Adrenal gland (tissue), 12 donors: ENCODE results near the gene MGAT5B. TPM values are rescaled to one million over a fixed set of nuclear protein-coding genes. Genes with fewer than 3 reads are reported as not detected.

Experiments used
- DNase-seq, 7 donors: peaks; one replicate each; pipeline ENCODE4 v3.0.0-alpha.2; 2019 to 2020
- H3K27ac ChIP-seq, 5 donors: fragments of 200-600 bp; sonication (generic) in 4 of 5; 1 replicate in 3 of 5; 2 replicates in 2 of 5; pipeline versions ENCODE4 v1.5.1 to v1.8.0; 2016 to 2020; ENCODE audit warnings: mild to moderate bottlenecking in 1 of 5
- H3K27me3 ChIP-seq: fragments of 200-600 bp; 2 replicates; pipeline ENCODE4 v1.8.0; 2021
- H3K36me3 ChIP-seq, 2 donors: fragments of 200-600 bp; replicated peaks in 1 of 2; 1 replicate in 1 of 2; 2 replicates in 1 of 2; pipeline versions ENCODE4 v1.5.1 to v1.8.0; 2018 to 2022
- H3K4me1 ChIP-seq, 2 donors: fragments of 200-600 bp; replicated peaks in 1 of 2; 1 replicate in 1 of 2; 2 replicates in 1 of 2; pipeline versions ENCODE4 v1.5.1 to v1.8.0; 2018 to 2021
- H3K4me3 ChIP-seq, 4 donors: fragments of 200-600 bp; sonication (generic) in 3 of 4; one replicate each; pipeline ENCODE4 v1.5.1; 2016 to 2018
- H3K9me3 ChIP-seq, 3 donors: fragments of 200-600 bp; sonication (generic) in 1 of 3; replicated peaks in 1 of 3; 1 replicate in 2 of 3; 2 replicates in 1 of 3; pipeline versions ENCODE4 v1.5.1 to v1.8.0; 2016 to 2021
- POLR2A ChIP-seq, 2 donors: fragments of 450-650 bp; IDR thresholded peaks; one replicate each; pipeline ENCODE4 v1.6.1; 2017; ENCODE audit warnings: antibody characterized with exemption in 2 of 2, mild to moderate bottlenecking in 2 of 2, moderate library complexity in 1 of 2
- WGBS, 4 donors: extraction: QIAGEN DNeasy Blood & Tissue Kit in 2 of 4; methylation state at CpG; one replicate each; pipeline versions ENCODE4 v1.1.5 to v1.1.7; 2013 to 2017; 5-methylcytosine and 5-hydroxymethylcytosine counted together
- intact Hi-C, 2 donors: fragments of 100-400 bp; cut with DNase I; formaldehyde crosslinking; loops; one replicate each; pipeline versions ENCODE4 v1.14.1 to v1.15.0; 2022 to 2023
- polyA plus RNA-seq, 3 donors: library from polyadenylated mRNA; stranded (reverse); fragments of 200-250 nt in 2 of 3; fragments of 350-450 nt in 1 of 3; fragmentation: Illumina TruSeq in 1 of 3; extraction: RNeasy Lipid Tissue Mini Kit (QIAGEN cat#74804) in 1 of 3; gene quantifications; one replicate each; pipeline ENCODE4 v1.2.3, GENCODE V29; 2013 to 2014
- total RNA-seq, 9 donors: library from RNA; depleted of rRNA in 4 of 9; stranded (reverse); fragments of >200 nt in 4 of 9; fragments of 120-200 nt in 1 of 9; fragmentation: NEBNext Ultra II Directional in 1 of 9; extraction: Animal tissue kit (Norgen Biotek cat#: 25700) in 1 of 9; gene quantifications; one replicate each; pipeline versions ENCODE4 v1.1.0 to v1.2.4, GENCODE V29; 2013 to 2023
- TF ChIP-seq, protein P1 (sequence below), 6 experiments: fragments of 450-650 bp in 4 of 6; fragments of 200-600 bp in 2 of 6; sonication (generic) in 1 of 6; IDR thresholded peaks; 1 replicate in 5 of 6; 2 replicates in 1 of 6; pipeline versions ENCODE4 v1.5.1 to v1.8.0; 2016 to 2021; ENCODE audit warnings: antibody characterized with exemption in 6 of 6, mild to moderate bottlenecking in 2 of 6, moderate library complexity in 1 of 6
- donor health status: healthy with polysubstance abuse.
- donor health status: Bipolar disorder and iron deficiency.
- donor health status: DM: yes; HTN: yes; CAD: no.
- donor health status: DM: no; HTN: no; CAD: no.
- donor health status: DM: no; HTN: no; CAD: no.
- donor health status: DM: yes; HTN: yes; CAD: no.

Gene MGAT5B
- total and polyA plus RNA-seq, 12 donors = 0.24 to 1.0 (median 0.70) TPM; not detected in 1

DNA sequence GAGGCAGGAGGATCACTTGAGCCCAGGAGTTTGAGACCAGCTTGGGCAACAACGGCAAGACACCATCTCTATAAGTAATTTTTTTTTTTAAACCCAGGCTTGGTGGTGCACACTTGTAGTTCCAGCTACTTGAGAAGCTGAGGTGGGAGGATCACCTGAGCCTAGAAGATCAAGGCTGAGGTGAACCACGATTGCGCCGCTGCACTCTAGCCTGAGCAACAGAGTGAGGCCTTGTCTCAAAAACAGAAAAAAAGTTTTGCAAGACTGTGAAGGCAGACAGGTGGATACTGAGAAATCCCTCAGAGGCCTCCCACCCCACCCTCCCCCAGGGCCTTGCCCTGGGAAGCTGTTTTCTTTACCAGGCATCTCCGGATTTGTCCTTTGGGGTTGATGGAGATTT is 125.4 kb downstream of the MGAT5B start:
- no peaks in the 10 kb centered on the region for H3K27me3 ChIP-seq
- H3K4me3 ChIP-seq = no peak overlapping the region
- no peaks in the 10 kb centered on the region for H3K4me1 ChIP-seq
- no peak for DNase-seq
- intact Hi-C loops = no loop called here
- TF ChIP-seq POLR2A (IDR thresholded peaks at IDR 0.05) = no peak
- TF ChIP-seq, protein P1, sequence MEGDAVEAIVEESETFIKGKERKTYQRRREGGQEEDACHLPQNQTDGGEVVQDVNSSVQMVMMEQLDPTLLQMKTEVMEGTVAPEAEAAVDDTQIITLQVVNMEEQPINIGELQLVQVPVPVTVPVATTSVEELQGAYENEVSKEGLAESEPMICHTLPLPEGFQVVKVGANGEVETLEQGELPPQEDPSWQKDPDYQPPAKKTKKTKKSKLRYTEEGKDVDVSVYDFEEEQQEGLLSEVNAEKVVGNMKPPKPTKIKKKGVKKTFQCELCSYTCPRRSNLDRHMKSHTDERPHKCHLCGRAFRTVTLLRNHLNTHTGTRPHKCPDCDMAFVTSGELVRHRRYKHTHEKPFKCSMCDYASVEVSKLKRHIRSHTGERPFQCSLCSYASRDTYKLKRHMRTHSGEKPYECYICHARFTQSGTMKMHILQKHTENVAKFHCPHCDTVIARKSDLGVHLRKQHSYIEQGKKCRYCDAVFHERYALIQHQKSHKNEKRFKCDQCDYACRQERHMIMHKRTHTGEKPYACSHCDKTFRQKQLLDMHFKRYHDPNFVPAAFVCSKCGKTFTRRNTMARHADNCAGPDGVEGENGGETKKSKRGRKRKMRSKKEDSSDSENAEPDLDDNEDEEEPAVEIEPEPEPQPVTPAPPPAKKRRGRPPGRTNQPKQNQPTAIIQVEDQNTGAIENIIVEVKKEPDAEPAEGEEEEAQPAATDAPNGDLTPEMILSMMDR (IDR thresholded peaks at IDR 0.05) = no peak
- no peaks in the 10 kb centered on the region for H3K36me3 ChIP-seq
- no peaks in the 10 kb centered on the region for H3K9me3 ChIP-seq
- 42 to 59% (median 54%) methylated on average over 5 of the region's 5 CpGs for WGBS, 4 donors
- H3K27ac ChIP-seq = no peak overlapping the region

DNA sequence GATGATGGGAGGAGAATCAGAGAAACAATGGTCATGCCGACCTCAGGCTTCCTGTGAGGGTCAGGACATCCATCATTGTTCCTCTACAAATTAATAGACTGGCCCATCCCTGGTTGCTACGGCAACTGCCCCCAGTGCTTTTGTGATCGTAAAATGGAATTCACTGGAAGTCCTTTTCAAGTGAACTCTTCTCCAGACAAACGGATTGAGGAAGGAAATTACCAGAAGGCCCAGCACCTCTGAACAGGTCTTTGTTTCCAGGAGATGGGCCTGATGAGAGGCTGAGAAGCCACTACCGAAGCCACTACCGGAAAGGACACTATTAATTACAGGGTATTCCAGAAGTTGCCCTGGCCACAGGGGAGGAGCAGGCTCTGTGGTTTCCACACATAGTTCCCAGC is 126.0 kb downstream of the MGAT5B start:
- Histone ChIP-seq H3K4me3 (no peak overlapping the region), H3K27ac (no peak overlapping the region), H3K9me3 (no peaks in the 10 kb centered on the region), H3K27me3 (no peaks in the 10 kb centered on the region), H3K36me3 (no peaks in the 10 kb centered on the region), H3K4me1 (no peaks in the 10 kb centered on the region)
- no peak for TF ChIP-seq POLR2A (IDR thresholded peaks at IDR 0.05)
- TF ChIP-seq, protein P1 (IDR thresholded peaks at IDR 0.05) = no peak
- 49 to 66% (median 54%) methylated on average over 6 of the region's 6 CpGs for WGBS, 4 donors
- DNase-seq = peak in 4 of 7 donors; percentile 33 to 72 (median 42)
- intact Hi-C loops = no loop called here

DNA sequence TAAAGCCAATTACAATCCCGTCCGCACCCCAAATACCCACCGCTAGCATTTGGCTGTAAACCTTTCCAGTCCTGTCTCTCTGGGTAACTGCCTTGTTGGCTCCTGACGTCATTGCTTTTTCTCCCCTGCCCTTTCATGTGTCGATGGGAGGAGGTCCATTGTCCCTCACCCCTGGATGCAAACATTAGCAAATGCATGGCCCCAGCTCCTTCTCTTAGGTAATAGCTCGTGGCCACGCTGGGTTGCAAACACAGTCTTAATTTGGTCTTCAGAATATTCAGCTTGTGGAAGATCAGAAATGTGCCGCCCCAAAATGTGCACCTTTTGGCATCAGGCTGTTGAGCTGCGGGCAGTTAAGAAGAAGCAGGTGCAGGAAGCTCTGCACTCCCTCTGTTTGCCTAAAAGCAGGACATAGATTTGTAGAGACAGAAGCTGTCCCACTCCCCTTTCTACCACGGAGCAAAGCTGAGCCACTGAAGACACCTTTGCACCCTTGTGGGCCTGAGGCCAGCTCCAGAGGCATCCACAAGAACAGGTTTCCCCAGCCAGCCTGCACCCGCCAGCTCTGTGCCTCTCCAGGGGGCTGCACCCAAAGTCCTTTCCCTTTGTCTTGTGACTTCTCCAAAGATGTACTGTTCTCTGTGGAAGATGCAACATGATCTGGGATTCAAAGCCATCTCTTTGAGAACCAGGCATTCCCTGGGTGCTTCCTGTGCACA is 127.3 kb downstream of the MGAT5B start:
- Histone ChIP-seq H3K36me3 (no peaks in the 10 kb centered on the region), H3K27ac (no peak overlapping the region), H3K9me3 (no peaks in the 10 kb centered on the region), H3K27me3 (no peaks in the 10 kb centered on the region), H3K4me1 (no peaks in the 10 kb centered on the region), H3K4me3 (no peak overlapping the region)
- no peak for DNase-seq
- TF ChIP-seq, protein P1 (IDR thresholded peaks at IDR 0.05) = no peak
- no peak for TF ChIP-seq POLR2A (IDR thresholded peaks at IDR 0.05)
- WGBS, 4 donors = 65 to 77% (median 69%) methylated on average over 10 to 11 of the region's 11 CpGs
- intact Hi-C loops = no loop called here

DNA sequence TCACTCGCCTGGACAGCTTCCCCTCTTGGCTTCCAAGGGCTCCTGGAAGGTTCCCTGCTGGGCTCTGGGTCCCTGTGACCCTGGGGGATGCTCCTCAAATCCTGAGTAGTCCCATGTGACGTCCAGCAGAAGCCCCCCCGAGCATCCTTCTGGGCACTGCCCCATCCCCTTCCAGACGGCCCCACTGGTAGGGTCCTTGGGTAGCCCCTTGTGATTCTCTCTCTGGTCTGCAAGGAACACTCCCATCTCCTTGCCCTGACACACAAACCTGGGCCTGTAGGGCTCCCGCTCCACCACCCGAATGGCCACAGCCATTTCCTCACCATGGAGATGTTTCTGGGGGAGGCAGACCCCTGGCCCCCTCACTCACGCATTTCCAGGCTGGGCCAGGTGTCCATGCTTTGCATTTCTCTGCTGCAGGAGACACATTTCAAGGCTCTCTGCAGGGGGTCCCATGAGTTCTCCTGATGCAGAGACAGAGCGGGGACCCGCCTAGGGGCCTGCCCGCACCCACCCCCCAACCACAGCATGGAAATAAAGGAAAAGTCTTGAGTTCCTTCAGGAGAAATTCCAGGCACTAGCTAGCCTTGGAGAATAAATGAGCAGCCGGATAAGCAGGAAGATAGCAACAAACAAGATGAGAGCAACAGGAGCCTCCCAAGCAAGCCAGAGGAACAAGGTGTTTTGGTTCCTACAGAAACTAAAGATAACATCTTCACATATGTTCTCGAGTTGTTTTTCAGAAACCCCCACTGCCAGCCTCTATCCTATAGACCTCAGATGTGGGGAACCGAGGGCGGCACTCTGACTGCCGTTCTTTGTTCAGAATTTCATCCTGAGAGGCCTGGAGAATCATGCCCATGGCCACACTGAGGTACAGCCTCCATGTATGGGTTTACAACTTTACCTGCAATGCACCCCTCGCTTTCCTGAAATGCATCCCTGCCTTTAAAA is 128.8 kb downstream of the MGAT5B start:
- 74 to 85% (median 81%) methylated on average over 7 to 16 of the region's 16 CpGs for WGBS, 4 donors
- Histone ChIP-seq H3K27me3 (no peaks in the 10 kb centered on the region), H3K4me3 (no peak overlapping the region), H3K36me3 (no peaks in the 10 kb centered on the region), H3K4me1 (no peaks in the 10 kb centered on the region), H3K27ac (no peak overlapping the region), H3K9me3 (no peaks in the 10 kb centered on the region)
- intact Hi-C loops = no loop called here
- DNase-seq = no peak
- no peak for TF ChIP-seq POLR2A (IDR thresholded peaks at IDR 0.05)
- TF ChIP-seq, protein P1 (IDR thresholded peaks at IDR 0.05) = no peak
